HepG2 (cell line): Measurements from ENCODE around the gene PASK. TPM values are rescaled to one million over a fixed set of nuclear protein-coding genes. Genes with fewer than 3 reads are reported as not detected.

Source experiments
- ATAC-seq: fragments of 200-7000 bp; cut with Tn5 transposase; 3 replicates; pipeline ENCODE4 v1.9.1; 2020; ENCODE audit warnings: mild to moderate bottlenecking, moderate library complexity
- BruUV-seq: library from RNA; stranded (reverse); fragments of 400-500 nt; replicated peaks from 2 replicates; lab custom pipeline; 2021; lab: Mats Ljungman, UMichigan
- CTCF ChIA-PET: fragments of 300-600 bp; formaldehyde crosslinking; extraction: SDS; loops from one replicate; lab custom pipeline; 2021; ENCODE audit warnings: low total read pairs, inconsistent platforms, low intra/inter-chr PET ratio; lab: Yijun Ruan, JAX
- POLR2A ChIA-PET: fragments of 350-600 bp; sonication (Branson Sonifier 250); formaldehyde crosslinking; loops from one replicate; lab custom pipeline; 2020; ENCODE audit warnings: antibody characterized with exemption, inconsistent platforms; lab: Yijun Ruan, JAX
- DNase-seq: peaks from one replicate; pipeline ENCODE4 v3.0.0-alpha.2; 2015; ENCODE audit warnings: low spot score
- FAIRE-seq: peaks from 3 replicates; lab custom pipeline; 2011; peaks lifted over from hg19 to GRCh38; lab: Jason Lieb, UNC
- H2AFZ ChIP-seq: one replicate; pipeline ENCODE4 v1.6.1; 2011; ENCODE audit warnings: low read length, inconsistent platforms
- H3K27ac ChIP-seq: fragments of 300-600 bp; 3 replicates; pipeline ENCODE4 v1.8.0; 2011; ENCODE audit warnings: mixed run types, mild to moderate bottlenecking, mixed read lengths, low read length, inconsistent platforms; ENCODE audit not compliant: insufficient read depth; ENCODE audit errors: extremely low read length
- H3K27me3 ChIP-seq, 2 experiments: fragments of 200-600 bp in 1 of 2; 2 replicates in 1 of 2; 3 replicates in 1 of 2; pipeline versions ENCODE4 v1.6.0 to v1.8.0; 2011; ENCODE audit warnings: low read length in 2 of 2, mild to moderate bottlenecking in 2 of 2, moderate library complexity in 2 of 2, inconsistent platforms in 1 of 2; ENCODE audit not compliant: insufficient read depth in 2 of 2, control insufficient read depth in 1 of 2
- H3K36me3 ChIP-seq, 2 experiments: fragments of 200-600 bp in 1 of 2; replicated peaks in 1 of 2; 2 replicates in 1 of 2; 3 replicates in 1 of 2; pipeline versions ENCODE4 v1.5.1 to v1.8.0; 2011; ENCODE audit warnings: low read length in 2 of 2, inconsistent platforms in 1 of 2; ENCODE audit not compliant: insufficient read depth in 2 of 2, control insufficient read depth in 1 of 2
- H3K4me1 ChIP-seq: 2 replicates; pipeline ENCODE4 v1.5.1; 2012; ENCODE audit warnings: low read length, inconsistent platforms; ENCODE audit not compliant: insufficient read depth
- H3K4me2 ChIP-seq: 2 replicates; pipeline ENCODE4 v1.6.0; 2011; ENCODE audit warnings: low read depth, low read length, inconsistent platforms
- H3K4me3 ChIP-seq, 3 experiments: fragments of 200-600 bp in 1 of 3; sonication (generic), shearing (Covaris generic) in 1 of 3; replicated peaks in 1 of 3; 2 replicates each; pipeline ENCODE4 v1.5.1; 2011 to 2016; ENCODE audit warnings: low read length in 3 of 3, inconsistent platforms in 2 of 3, low read depth in 2 of 3, mild to moderate bottlenecking in 2 of 3, control low read depth in 1 of 3, mixed read lengths in 1 of 3; ENCODE audit not compliant: insufficient read depth in 1 of 3
- H3K79me2 ChIP-seq: one replicate; pipeline ENCODE4 v1.6.1; 2011; ENCODE audit warnings: low read length, inconsistent platforms; ENCODE audit not compliant: insufficient read depth
- H3K9ac ChIP-seq: 2 replicates; pipeline ENCODE4 v1.6.0; 2011; ENCODE audit warnings: mild to moderate bottlenecking, low read depth, low read length, inconsistent platforms; ENCODE audit not compliant: insufficient read depth
- H3K9me3 ChIP-seq: 2 replicates; pipeline ENCODE4 v1.5.1; 2012; ENCODE audit warnings: mild to moderate bottlenecking, low read length
- H4K20me1 ChIP-seq: 2 replicates; pipeline ENCODE4 v1.6.0; 2011; ENCODE audit warnings: inconsistent platforms, mild to moderate bottlenecking, low read length, moderate library complexity; ENCODE audit not compliant: insufficient read depth
- AGO1 ChIP-seq: fragments of 200-400 bp; formaldehyde crosslinking; IDR thresholded peaks from 2 replicates; pipeline ENCODE4 v1.6.1; 2017; ENCODE audit warnings: mild to moderate bottlenecking, low read depth, low read length, moderate library complexity; ENCODE audit not compliant: poor library complexity, severe bottlenecking
- CCDC6 ChIP-seq: sonication (generic); formaldehyde crosslinking; IDR thresholded peaks from 2 replicates; pipeline ENCODE4 v1.8.1; 2022; ENCODE audit warnings: mild to moderate bottlenecking, missing genetic modification reagents, moderate library complexity
- CTCF ChIP-seq: sonication (generic); formaldehyde crosslinking; IDR thresholded peaks from 2 replicates; pipeline ENCODE4 v1.5.0; 2020; ENCODE audit warnings: mild to moderate bottlenecking, missing genetic modification reagents, moderate library complexity
- ELF1 ChIP-seq: sonication (generic); formaldehyde crosslinking; IDR thresholded peaks from 2 replicates; pipeline ENCODE4 v1.4.0; 2020; ENCODE audit warnings: missing genetic modification reagents
- ELF3 ChIP-seq: IDR thresholded peaks from 2 replicates; pipeline ENCODE4 v1.6.1; 2016; ENCODE audit warnings: missing genetic modification reagents, missing compliant biosample characterization
- FOXJ3 ChIP-seq: sonication (generic); formaldehyde crosslinking; IDR thresholded peaks from 2 replicates; pipeline ENCODE4 v1.4.0; 2020; ENCODE audit warnings: missing genetic modification reagents, mild to moderate bottlenecking, borderline replicate concordance
- JARID2 ChIP-seq: sonication (generic); formaldehyde crosslinking; IDR thresholded peaks from 2 replicates; pipeline ENCODE4 v1.8.1; 2023; ENCODE audit warnings: missing genetic modification reagents, inconsistent platforms; ENCODE audit not compliant: insufficient replicate concordance
- NFRKB ChIP-seq: fragments of 450-650 bp; IDR thresholded peaks from 2 replicates; pipeline ENCODE4 v1.6.1; 2017
- ZFAT ChIP-seq: sonication (generic); formaldehyde crosslinking; conservative IDR thresholded peaks from 2 replicates; pipeline ENCODE4 v1.8.1; 2023; ENCODE audit warnings: missing genetic modification reagents, inconsistent platforms
- ZNF101 ChIP-seq: sonication (generic); formaldehyde crosslinking; IDR thresholded peaks from 2 replicates; pipeline ENCODE4 v1.4.0; 2020; ENCODE audit warnings: mild to moderate bottlenecking, low read depth, missing genetic modification reagents, borderline replicate concordance
- WGBS: methylation state at CpG from one replicate; pipeline ENCODE4 v1.1.6; 2017; ENCODE audit warnings: low lambda C conversion rate; 5-methylcytosine and 5-hydroxymethylcytosine counted together
- in situ Hi-C: cut with HindIII; loops from 2 replicates; pipeline ENCODE4 v1.10.0; 2017; ENCODE audit warnings: low pct_unique_long_range_greater_than_20kb; ENCODE audit not compliant: extremely low pct_ligation_motif_present
- intact Hi-C: fragments of 100-400 bp; cut with micrococcal nuclease; formaldehyde crosslinking; loops from one replicate; pipeline ENCODE4 v1.10.0; 2022; ENCODE audit not compliant: unreplicated experiment
- polyA plus RNA-seq, 8 experiments: library from polyadenylated mRNA; depleted of rRNA in 3 of 8; stranded (reverse) in 7 of 8; unstranded in 1 of 8; fragments of >200 nt; fragmentation: Illumina TruSeq in 4 of 8; extraction: Trizol in 4 of 8; gene quantifications; 2 replicates each; pipeline versions ENCODE4 v1.2.1 to v1.2.3, GENCODE V29; 2011 to 2016; ENCODE audit warnings: low read depth in 4 of 8, missing spikeins in 1 of 8, mixed read lengths in 1 of 8; ENCODE audit not compliant: insufficient read depth in 1 of 8
- total RNA-seq, 5 experiments: library from RNA; depleted of rRNA; stranded (reverse); fragments of >200 nt; fragmentation: Illumina TruSeq; extraction: Trizol; gene quantifications; 2 replicates each; pipeline ENCODE4 v1.2.3, GENCODE V29; 2016; ENCODE audit warnings: low read depth in 1 of 5
- TF ChIP-seq, protein P1 (sequence below): sonication (generic); formaldehyde crosslinking; IDR thresholded peaks from 2 replicates; pipeline ENCODE4 v1.8.1; 2023; ENCODE audit warnings: missing genetic modification reagents, mild to moderate bottlenecking, borderline replicate concordance

Gene PASK
- total and polyA plus RNA-seq, 2 of the 13 experiments (the other 11 are each of a cell fraction or from before 2014, with no cell fraction given): 6.9 to 17.0 TPM

DNA sequence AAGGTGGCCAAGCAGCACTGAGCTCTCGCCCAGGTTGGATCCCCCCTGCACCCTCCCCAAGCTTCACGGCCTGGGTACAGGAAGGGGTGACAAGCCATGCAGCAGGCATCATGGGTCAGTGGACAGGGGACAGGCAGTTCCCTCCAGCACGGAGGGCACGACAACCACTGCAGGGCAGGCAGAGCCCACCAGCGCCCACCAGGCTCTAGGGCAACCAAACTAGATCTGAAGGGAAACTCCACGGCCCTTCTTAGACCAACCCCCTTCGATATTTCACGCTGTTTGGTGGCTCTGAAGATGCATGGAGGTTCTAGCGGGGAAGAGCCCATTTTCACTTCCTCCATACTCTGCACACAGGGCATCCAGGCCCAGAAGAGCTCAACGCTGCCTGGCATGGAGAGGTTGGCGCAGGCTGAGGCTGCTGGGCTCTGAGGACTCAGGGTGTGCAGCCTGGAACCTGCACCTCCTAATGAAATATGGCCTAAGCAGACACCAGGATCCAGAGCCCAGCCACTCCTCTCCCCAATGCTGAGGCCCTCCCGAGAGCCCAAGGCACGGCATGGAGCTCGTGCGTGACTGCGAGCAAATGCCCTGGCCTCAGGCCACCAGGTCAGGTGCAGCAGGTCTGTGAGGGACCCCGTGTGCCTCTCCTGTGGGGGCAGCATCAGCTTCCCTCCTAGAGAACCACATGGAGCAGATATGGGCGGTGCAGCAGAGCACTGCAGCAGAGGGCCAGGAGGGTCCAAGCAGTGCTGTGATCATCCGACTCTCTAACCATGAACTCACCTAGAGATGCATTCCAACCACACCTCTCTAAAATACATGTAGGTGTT lies 38.4 kb downstream of the PASK start:
- in situ Hi-C loops: no loop called here
- no peaks in the 10 kb centered on the region for H3K79me2 ChIP-seq
- H2AFZ ChIP-seq: no peak overlapping the region
- no peaks in the 10 kb centered on the region for H3K4me1 ChIP-seq
- H3K27ac ChIP-seq: no peak overlapping the region
- peaks cover 7 to 36% of the 10 kb centered on the region in 2 experiments; a peak in 4 of 5 replicates for H3K36me3 ChIP-seq
- H3K4me2 ChIP-seq: no peak overlapping the region
- no peaks in the 10 kb centered on the region for H3K9me3 ChIP-seq
- H3K27me3 ChIP-seq: no peaks in the 10 kb centered on the region
- intact Hi-C loops: no loop called here
- POLR2A ChIA-PET: no interaction called here
- CTCF ChIA-PET: no interaction called here
- no peak overlapping the region for H3K4me3 ChIP-seq
- FAIRE-seq: no peak
- 95% methylated on average over 13 of the region's 19 CpGs for WGBS
- TF ChIP-seq FOXJ3 (CRISPR knock-in tag): no peak
- TF ChIP-seq, all 625 proteins: peak for 0
- no peak overlapping the region for H3K9ac ChIP-seq
- no TSS peak for BruUV-seq
- no peak for DNase-seq
- peak; percentile 17; the same call in 1 of the 3 replicates for ATAC-seq
- H4K20me1 ChIP-seq: no peaks in the 10 kb centered on the region

DNA sequence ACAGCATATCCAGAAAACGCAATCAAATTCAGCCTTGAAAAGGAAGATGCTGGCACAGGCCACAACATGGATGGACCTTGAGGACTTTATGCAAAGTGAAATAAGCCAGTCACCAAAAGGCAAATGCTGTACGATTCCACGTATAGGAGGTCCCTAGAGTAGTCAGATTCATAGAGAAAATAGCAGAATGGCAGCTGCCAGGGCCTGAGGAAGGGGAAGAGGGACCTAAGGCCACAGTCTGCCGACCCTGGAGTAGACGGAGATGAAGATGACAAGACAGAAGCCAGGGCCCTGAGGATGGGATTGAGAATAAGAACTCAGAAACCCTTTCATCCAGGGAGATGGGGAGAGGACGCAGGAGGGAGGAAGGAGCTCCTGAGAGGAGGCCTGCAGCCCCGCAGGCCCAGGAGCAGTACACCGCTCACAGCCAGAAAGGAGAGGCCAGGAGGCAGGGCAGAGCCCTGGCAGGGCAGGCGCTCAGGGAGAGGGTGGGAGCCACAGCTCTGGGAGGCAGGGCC lies 39.1 kb downstream of the PASK start:
- no peak overlapping the region for H3K4me2 ChIP-seq
- no peaks in the 10 kb centered on the region for H4K20me1 ChIP-seq
- intact Hi-C loops: no loop called here
- peaks cover 7 to 35% of the 10 kb centered on the region in 2 experiments; a peak in 4 of 5 replicates for H3K36me3 ChIP-seq
- ChIA-PET CTCF (no interaction called here), POLR2A (no interaction called here)
- FAIRE-seq (no peak), DNase-seq (no peak)
- H3K27me3 ChIP-seq: no peaks in the 10 kb centered on the region
- no peak overlapping the region for H3K4me3 ChIP-seq
- no peak overlapping the region for H3K27ac ChIP-seq
- no TSS peak for BruUV-seq
- H3K4me1 ChIP-seq: no peaks in the 10 kb centered on the region
- H3K9ac ChIP-seq: no peak overlapping the region
- H2AFZ ChIP-seq: no peak overlapping the region
- H3K9me3 ChIP-seq: no peaks in the 10 kb centered on the region
- H3K79me2 ChIP-seq: no peaks in the 10 kb centered on the region
- WGBS: 95% methylated on average over 9 of the region's 9 CpGs
- in situ Hi-C loops: no loop called here
- TF ChIP-seq ELF1 (CRISPR knock-in tag): no peak
- TF ChIP-seq CCDC6 (CRISPR knock-in tag): no peak
- no peak for TF ChIP-seq CTCF (CRISPR knock-in tag)
- TF ChIP-seq ZNF101: no peak
- TF ChIP-seq, protein P1, sequence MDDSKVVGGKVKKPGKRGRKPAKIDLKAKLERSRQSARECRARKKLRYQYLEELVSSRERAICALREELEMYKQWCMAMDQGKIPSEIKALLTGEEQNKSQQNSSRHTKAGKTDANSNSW (CRISPR knock-in tag): no peak
- TF ChIP-seq AGO1: no peak
- no peak for TF ChIP-seq ELF3 (CRISPR knock-in tag)
- TF ChIP-seq JARID2: no peak
- TF ChIP-seq ZFAT (CRISPR knock-in tag): no peak
- TF ChIP-seq NFRKB: no peak
- TF ChIP-seq, all 625 proteins: peak for 0
- peak; percentile 20; the same call in 1 of the 3 replicates for ATAC-seq
